Epithelial cell of esophagus (primary cell): Measurements from ENCODE around the gene FGGY.

ENCODE experiments used
- DNase-seq: peaks from one replicate; pipeline ENCODE4 v3.0.0; 2010; ENCODE audit warnings: low read depth
- H3K4me3 ChIP-seq: 2 replicates; pipeline ENCODE4 v1.5.1; 2011; ENCODE audit warnings: mild to moderate bottlenecking, low read length, control low read depth
- CTCF ChIP-seq: IDR thresholded peaks from 2 replicates; pipeline ENCODE4 v1.5.1; 2011; ENCODE audit warnings: low read depth, mild to moderate bottlenecking, low read length, control low read depth, inconsistent platforms; ENCODE audit not compliant: insufficient read depth; ENCODE audit errors: missing control alignments

The FGGY gene

GRCh38 chr1:59509341-59509875 is 212.5 kb downstream of the FGGY start:
- H3K4me3 ChIP-seq: no peak overlapping the region
- TF ChIP-seq CTCF: no peak
- no peak for DNase-seq

- DNase-seq: no peak
- no peak for TF ChIP-seq CTCF
- H3K4me3 ChIP-seq: no peak overlapping the region
These were observed 213.4 kb downstream of the FGGY start for GRCh38 chr1:59510249-59510648.

- DNase-seq: no peak
- TF ChIP-seq CTCF: no peak
- no peak overlapping the region for H3K4me3 ChIP-seq
These were observed 214.9 kb downstream of the FGGY start for GRCh38 chr1:59511476-59512465.

GRCh38 chr1:59512702-59513101 is 215.8 kb downstream of the FGGY start:
- no peak for DNase-seq
- H3K4me3 ChIP-seq: no peak overlapping the region
- TF ChIP-seq CTCF: no peak

- DNase-seq: no peak
- TF ChIP-seq CTCF: no peak
- H3K4me3 ChIP-seq: no peak overlapping the region
These were observed 217.4 kb downstream of the FGGY start for GRCh38 chr1:59514061-59514909.

GRCh38 chr1:59516881-59517280 is 220.0 kb downstream of the FGGY start:
- DNase-seq: no peak
- no peak overlapping the region for H3K4me3 ChIP-seq
- TF ChIP-seq CTCF: no peak
